HS-27A (cell line): ENCODE results near the gene GNRHR.
"Not testable (repeated sequence)": the region's sequence is repeated elsewhere in the genome, so short reads cannot be mapped to it uniquely, and the experiment has no call there.

Source experiments
- DNase-seq: peaks from one replicate; pipeline ENCODE4 v3.0.0-alpha.2; 2012; ENCODE audit warnings: low read depth, missing footprints

Gene GNRHR

GRCh38 chr4:67754288-67754687, at the start of gene GNRHR:
Gene GNRHR, minus strand, starts transcription at chr4:67754388. Its CDS starts 53 bp downstream, at chr4:67754335.
- no peak for DNase-seq

DNA sequence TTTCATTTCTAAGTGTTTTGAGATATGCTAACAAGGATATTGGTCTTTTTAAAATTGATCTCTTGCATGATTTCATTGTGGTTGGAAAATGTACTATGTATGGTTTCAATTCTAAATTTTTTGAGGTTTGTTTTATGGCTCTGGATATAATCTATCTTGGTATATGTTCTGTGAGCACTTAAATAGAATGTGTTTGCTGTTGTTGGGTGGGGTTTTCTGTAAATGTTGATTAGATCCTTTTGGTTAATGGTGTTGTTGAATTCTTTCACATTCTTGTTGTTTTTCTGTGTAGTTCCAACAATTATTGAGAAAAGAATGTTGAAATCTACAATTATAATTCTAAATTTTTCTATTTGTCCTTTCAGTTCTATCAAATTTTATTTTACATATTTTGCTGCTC, 42.6 kb upstream of the GNRHR start:
- DNase-seq, result no peak

DNA sequence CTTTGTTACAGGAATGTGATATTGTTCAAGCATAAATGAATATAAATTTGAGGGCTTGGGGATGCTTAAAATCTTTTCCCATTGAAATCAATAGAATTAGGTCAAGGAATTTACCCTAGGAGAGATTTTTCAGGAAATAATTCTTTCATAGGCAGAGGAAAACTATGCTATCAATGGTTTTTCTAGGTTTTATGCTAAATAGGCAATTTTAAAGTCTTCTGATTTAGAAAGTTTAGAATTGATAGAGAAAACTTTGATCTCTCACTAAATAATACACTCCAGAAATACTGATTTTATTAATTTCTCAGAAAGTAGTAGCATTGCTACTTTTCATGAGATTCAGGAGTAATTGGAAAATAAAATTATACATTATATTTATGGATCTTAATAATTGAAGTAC, 36.5 kb upstream of the GNRHR start:
- no peak for DNase-seq

DNA sequence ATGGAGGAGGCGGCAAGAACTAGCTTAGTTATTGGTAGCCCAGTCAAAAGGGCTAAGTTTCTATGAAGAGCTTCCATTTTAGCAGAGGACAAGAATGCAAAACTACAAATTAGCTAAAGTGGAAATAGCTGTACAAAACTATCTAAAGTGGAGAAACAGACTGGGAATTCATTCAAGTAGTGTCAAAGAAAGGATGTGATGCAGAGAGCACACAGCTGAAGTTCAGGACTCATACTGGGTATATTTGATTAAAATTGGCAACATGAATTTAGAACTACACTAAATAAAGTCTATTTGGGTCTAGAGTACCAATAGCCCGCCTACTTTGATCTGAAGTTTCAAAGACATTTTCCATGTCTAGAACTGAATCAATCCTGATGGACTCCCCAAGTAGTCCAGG, 33.1 kb upstream of the GNRHR start:
- DNase-seq, result no peak

DNA sequence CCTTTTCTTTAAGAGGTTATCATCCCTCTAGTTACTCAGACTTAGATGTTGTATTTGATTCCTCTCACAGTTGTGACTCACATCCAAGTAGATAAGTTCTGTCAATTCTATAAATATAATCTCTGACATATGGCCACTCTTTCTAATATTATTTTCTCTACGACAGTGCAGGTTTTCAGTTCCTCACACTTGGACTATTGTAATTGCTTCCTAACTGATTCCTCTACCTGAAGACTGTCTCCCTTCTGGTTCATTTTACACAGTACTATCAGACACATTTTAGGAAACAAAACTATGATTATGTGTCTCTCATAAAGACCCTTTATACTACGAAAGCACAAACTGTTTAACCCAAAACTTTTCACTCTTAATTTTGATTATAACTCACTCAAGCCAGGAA, 31.3 kb upstream of the GNRHR start:
- no peak for DNase-seq

GRCh38 chr4:67779631-67780030, 25.4 kb upstream of the GNRHR start:
- no peak for DNase-seq

DNA sequence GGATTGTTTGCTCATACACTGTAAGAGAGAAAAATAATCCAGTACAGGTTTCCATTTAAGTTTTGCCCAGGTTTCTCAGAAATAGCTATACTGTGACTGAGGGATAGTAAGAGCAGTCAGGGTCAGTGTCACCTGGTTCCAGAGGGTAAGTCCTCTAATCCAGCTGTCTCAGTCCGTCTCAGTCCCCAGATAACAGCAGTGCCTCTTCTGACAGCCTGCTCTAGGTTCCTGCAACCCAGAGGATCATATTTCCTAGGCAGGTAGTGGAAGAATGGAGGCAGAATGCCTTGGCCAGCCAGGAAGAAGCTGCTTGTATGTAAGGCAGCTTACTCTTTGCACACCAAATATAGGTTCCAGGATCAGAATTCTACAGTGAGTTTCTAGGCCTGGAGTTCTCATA, 22.6 kb upstream of the GNRHR start:
- no peak for DNase-seq

GRCh38 chr4:67770422-67770821, 16.2 kb upstream of the GNRHR start:
- DNase-seq, result no peak

GRCh38 chr4:67765928-67766327, 11.7 kb upstream of the GNRHR start:
- DNase-seq, result no peak

- DNase-seq, result no peak
Measured at GRCh38 chr4:67765401-67765800, 11.2 kb upstream of the GNRHR start.

DNA sequence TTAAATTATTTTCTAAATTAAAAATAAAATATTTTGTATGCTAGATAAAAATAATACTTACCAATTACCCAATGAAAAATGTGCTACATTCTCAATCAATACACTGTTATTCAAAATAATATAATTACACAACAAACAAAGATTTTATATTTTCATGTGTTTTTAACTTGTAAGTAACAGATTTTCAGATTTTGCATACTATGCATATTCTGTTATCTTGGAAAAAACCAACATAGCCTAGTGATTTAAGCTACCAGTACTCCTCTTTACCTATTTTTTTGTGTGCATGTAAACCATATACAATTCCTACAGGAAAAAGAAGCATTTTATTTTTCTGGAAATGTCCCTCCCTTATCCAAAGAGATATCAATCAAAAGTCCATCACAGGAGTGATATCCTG, 10.0 kb upstream of the GNRHR start:
- no peak for DNase-seq

- no peak for DNase-seq
Measured at GRCh38 chr4:67762086-67762485, 7.9 kb upstream of the GNRHR start.

DNA sequence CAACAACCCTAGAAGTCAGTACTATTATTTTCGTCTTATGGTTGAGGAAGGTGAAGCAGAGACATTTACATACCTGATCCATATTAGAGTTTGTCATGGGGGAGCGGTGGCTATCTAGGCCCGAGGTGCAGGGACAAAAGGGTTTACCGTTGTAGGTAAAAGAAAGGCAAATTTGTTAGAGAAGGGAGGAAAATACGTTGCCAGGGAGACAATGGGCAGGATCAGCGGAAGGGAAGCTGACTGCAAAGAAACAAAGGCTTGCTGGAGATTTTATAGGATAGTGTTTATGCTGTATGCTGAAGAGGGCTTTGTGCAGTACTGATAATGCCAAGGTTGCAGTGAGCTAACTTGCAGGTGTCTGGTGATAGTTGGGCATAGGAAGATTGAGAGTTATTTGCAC, 2.8 kb upstream of the GNRHR start:
- not testable (repeated sequence) for DNase-seq

DNA sequence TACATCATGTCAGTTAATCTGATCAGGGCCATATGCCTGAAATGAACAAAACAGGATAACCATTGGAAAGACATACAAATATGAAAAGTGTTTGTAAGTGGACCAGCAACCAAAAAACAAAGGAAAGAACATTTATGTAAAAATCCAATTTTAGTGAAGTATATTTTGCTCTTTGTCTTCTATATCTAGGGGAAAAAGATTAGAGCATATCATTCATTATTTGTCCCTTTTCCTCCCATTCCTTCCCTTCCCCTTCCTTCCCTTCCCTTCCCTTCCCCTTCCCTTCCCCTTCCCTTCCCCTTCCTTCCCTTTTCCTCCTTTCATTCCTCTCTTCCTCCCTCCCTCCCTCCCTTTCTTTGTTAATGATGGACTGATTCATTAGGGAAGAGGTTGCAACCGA, 1.8 kb upstream of the GNRHR start:
- DNase-seq, result no peak

DNA sequence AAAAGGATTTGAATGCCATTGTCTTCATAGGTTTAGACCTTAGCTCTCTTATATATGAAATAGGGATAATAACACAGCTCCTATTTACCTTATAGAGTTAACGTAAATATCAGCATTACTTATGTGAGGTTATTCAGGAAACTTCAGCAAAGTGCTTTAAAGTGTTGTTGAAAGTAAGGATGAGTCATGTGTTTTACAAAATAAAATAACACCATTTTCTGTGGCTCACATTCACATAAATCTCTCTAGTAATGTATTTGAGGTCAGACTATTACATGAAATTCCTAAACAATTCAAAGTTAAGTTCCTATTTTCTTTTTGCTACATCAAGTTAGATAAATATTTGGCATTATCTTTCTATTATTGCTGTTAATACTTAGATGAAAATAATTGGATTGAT, 2.9 kb downstream of the GNRHR start:
- DNase-seq, result no peak

DNA sequence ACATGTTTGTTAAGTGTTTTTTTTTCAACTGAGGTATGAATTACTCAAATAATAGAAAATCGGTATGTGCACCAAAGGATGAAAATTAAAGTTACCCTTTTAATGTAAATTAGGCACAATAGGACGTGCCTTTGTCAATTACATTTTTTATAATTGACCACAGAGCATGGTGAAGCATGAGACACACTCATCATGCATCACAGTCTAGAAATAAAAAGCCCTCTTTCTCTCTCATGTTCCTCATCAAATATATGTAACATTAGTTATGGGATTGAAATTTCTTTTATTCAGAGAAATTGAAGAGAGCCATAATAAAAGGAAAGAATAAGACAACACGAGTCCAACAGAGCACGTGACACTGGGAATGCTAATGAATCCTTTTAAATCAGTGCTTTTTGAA, 3.5 kb downstream of the GNRHR start:
- DNase-seq, result no peak

DNA sequence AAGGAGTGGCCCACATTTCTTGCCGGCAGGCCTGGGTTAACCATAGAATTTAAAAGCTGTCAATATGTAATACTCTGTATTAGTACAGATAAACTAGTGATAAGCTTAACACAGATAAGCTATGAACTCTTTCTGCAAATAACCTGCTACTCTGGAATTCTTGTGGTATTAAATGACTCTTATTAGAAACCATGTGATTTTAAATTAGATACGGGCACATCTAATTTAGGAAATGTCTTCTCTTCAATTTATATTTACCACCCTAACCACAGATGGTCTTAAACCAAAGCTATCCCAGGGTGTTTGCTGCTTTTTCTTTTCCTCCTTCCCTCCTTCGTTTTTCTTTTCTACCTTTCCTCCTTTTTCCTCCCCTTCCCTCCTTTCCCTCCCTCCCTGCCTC, 4.9 kb downstream of the GNRHR start:
- no peak for DNase-seq

DNA sequence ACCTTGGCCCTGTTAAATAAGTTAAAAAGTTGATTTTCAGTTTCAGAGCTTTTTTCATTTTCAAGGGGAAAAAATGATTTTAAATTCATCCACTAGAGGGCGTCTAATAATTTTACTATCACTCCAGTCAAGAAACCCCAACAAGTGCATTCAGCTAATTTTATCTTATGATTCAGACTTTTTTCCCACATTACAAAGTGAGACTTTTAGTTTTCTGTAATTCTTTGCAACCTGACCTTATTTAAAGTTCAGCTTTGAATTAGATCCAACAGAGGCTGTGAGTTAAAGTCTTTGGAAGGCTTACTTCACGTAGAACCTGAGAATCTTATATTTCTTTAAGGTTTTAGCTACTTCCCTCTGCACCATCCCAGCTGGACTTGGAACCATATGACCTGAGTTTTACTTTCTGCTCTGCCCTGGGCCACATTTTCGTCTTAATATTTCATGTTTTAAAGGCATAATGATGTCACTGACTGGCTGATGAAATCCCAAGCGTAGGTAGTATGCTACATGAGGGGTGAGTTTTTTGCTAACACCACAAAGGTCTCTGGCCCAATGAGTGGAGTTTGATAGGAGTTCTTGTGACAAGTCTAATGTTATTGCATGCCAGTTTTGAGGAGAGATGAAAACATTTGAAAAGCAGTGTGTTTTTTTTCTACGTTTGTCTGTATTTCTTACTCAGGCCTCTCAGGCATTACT, 7.2 kb downstream of the GNRHR start:
- no peak for DNase-seq

- no peak for DNase-seq
Measured at GRCh38 chr4:67744561-67745283, 9.5 kb downstream of the GNRHR start.

GRCh38 chr4:67743194-67743593, 11.0 kb downstream of the GNRHR start:
- DNase-seq, result no peak

- DNase-seq, result no peak
Measured at GRCh38 chr4:67736262-67736661, 17.9 kb downstream of the GNRHR start.

DNA sequence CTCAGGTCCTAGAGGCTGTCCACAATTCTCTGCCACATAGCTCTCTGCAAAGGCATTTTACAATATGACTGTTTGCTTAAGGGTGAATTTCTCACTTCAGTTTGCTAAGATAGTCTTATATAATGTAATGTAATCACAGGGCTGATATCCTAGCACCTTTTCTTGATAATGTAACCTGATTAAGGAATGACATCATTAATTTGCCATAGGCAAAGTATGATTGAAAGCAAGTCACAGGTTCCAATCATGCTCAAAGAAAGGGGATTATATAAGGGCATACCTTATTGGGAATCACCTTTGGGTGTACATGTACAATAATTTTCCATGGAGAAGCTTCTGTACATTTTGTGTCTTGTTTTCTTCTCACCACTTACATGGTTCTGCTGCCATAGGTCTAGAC, 18.9 kb downstream of the GNRHR start:
- no peak for DNase-seq

GRCh38 chr4:67730511-67730910, 23.7 kb downstream of the GNRHR start:
- not testable (repeated sequence) for DNase-seq
